Adrenal gland (tissue), 5 donors: ENCODE data around the gene KRT12.

Source experiments
- CTCF ChIP-seq, 6 experiments: fragments of 450-650 bp in 4 of 6; fragments of 200-600 bp in 2 of 6; sonication (generic) in 1 of 6; IDR thresholded peaks; 1 replicate in 5 of 6; 2 replicates in 1 of 6; pipeline versions ENCODE4 v1.5.1 to v1.8.0; 2016 to 2021; ENCODE audit warnings: antibody characterized with exemption in 6 of 6, mild to moderate bottlenecking in 2 of 6, moderate library complexity in 1 of 6
- POLR2A ChIP-seq, 2 donors: fragments of 450-650 bp; IDR thresholded peaks; one replicate each; pipeline ENCODE4 v1.6.1; 2017; ENCODE audit warnings: antibody characterized with exemption in 2 of 2, mild to moderate bottlenecking in 2 of 2, moderate library complexity in 1 of 2
- donor health status: DM: no; HTN: no; CAD: no.

DNA sequence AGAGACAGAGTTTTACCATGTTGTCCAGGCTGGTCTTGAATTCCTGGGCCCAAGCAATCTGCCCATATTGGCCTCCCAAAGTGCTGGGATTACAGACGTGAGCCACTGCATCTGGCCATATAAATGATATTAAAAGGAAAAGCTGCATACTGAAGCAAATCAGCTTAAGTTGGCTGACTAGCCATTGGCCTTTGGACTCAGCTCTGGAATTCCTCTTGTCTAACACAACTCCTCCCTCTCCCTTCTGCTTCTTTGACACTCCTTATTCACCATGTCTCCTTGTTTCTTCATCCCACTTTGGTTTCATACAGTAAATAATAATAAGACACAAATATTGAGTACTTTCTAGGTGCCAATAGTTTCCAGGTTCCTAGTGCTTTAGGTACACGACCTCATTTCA lies 7.5 kb downstream of the KRT12 start:
- TF ChIP-seq CTCF (IDR thresholded peaks at IDR 0.05) (no peak), POLR2A (IDR thresholded peaks at IDR 0.05) (no peak)
